GM21786 (cell line): ENCODE measurements around the gene DDIT4.
"Not testable (repeated sequence)": the region's sequence is repeated elsewhere in the genome, so short reads cannot be mapped to it uniquely, and the experiment has no call there.

Experiments
- ATAC-seq: cut with Tn5 transposase; IDR thresholded peaks from one replicate; pipeline ENCODE4 v1.9.1; 2021; ENCODE audit not compliant: unreplicated experiment

DDIT4 gene

GRCh38 chr10:72291019-72291532, 17.4 kb downstream of the DDIT4 start:
- ATAC-seq = no peak

DNA sequence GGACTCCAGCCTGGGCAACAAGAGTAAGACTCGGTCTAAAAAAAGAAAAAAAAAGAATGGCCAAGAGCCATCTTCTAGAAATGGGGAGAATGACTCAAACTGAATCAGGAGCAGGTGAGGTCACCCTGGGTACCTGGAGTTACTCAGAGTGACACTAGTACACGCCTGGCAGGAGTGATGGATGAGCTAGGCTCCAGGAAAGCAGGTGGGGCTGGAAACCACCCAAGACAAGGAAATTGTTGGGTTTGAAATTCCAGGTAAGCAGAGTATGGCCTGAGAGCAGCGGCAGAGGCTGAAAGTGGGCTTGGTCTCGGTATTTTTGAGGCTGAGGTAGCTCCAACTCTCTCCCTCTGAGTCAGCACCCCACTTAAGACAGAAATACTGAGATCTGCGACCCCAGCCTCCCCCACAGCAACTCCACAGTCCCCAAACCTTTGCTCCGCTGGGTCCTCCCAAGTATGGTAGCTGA, 18.5 kb downstream of the DDIT4 start:
- no peak for ATAC-seq

GRCh38 chr10:72295330-72295910, 21.7 kb downstream of the DDIT4 start:
- no peak for ATAC-seq

GRCh38 chr10:72296829-72297280, 23.1 kb downstream of the DDIT4 start:
- ATAC-seq = not testable (repeated sequence)

GRCh38 chr10:72297281-72297804, 23.6 kb downstream of the DDIT4 start:
- peak; percentile 56 for ATAC-seq

- peak; percentile 74 for ATAC-seq
Observed at GRCh38 chr10:72297805-72298591, 24.3 kb downstream of the DDIT4 start.

- ATAC-seq = no peak
Observed at GRCh38 chr10:72298592-72299519, 25.1 kb downstream of the DDIT4 start.

DNA sequence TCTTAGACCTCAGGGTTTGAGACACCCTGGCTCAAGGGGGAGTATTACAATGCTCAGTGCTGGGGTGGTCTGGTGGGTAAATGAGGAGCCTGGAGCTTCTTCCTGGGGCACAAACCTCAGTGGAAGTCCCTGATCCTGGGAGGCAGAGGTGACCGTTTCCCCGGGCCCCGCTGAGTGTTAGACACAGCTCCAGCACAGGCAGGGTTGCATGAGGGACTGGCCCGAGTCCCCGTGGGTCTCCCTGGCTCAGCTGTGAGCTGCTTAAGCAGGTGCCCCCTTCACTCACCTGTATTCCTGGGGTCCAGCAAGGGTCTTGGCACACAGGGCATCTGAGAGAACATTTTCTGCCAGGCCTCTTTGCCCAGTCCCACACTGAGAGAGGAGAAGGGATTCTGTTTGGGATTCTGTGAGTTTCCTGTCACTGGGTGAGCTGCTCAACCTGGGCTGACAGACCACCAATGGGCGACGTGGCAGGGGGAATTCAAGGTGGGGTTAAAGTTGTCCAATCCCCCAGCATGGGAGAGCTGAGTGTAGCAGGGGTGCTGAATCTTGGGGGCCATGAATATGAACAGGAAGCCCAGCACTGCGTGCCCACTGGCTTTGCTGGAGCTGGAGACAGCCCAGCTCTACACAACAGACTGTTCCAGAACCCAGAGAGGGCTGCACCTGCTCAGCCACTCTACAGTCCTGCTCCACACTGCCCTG, 29.9 kb downstream of the DDIT4 start:
- ATAC-seq = no peak

GRCh38 chr10:72306215-72306760, 32.6 kb downstream of the DDIT4 start:
- no peak for ATAC-seq

GRCh38 chr10:72307711-72308110, 34.0 kb downstream of the DDIT4 start:
- not testable (repeated sequence) for ATAC-seq

DNA sequence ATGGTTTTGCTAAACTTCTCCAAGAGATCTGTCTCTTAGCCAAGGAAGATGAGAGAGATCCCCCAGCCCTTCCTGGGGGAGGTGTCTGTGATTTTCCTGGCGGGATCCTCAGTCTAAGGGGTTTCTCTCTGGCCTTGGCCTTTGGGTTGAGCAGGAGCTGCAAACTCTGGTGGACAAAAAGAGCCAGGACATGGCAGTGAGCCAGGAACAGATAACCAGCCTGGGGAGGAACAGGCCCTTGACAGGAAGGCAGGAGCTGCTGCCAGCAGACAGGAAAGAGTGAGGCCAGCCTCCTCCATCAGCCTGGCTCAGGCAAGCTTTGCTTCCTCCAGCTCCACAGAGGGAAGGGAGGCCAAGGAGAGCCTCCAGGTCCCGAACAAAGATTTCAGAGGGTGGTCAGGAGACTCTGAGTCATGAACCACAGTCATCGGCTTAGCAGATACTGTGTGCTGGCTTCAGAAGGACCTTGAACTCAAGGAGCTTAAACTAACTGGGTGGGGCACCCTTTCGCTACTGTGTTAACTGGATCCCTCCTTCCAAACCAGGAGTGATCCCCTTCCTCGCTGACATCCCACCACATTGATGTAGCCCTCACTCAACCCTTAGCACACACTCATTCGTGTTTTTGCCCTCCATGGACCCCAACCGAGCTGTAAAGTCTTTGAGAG, 34.7 kb downstream of the DDIT4 start:
- ATAC-seq = no peak

DNA sequence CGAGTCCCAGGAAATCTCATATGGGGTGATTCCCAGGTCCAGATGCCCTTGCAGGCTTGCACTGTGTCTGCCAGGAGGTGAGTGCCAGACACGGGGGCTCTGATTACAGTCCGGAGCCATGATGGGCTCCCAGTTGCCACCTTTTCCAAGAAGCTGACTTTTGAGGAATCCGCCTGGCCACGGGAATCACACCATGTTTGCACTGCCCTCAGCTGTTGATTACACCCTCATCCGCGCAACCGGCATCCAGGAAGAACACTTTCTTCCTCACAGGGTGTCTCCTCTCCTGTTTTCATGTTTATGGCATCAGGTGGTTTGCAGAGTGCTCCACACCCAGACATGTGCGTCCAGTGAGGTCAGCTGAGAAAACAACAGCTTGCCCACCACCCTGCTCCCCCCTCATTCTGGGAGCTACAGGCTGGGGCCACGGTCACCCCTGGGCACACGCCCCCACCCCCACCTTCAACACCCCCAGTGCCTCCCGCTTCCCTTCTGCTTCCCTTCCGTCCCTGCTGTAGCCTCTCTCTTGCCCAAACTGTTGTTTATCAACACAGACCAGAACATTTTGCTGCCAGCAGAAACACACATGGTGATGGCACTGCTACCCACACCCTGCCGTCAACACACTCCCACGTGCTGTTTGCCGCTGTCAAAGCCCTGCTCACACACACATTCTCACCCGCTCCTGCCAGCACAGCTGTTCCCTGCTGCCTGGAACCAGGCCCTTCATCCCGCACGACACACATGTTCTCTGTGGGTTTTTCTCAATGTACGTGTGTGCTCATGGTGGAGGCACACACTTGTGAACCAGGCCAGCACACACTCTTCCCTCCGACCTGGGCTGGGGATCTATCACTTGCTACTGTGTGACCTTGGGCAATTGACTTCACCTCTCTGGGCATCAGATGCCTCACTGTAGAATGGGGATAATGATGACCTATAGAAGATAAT, 35.8 kb downstream of the DDIT4 start:
- ATAC-seq = no peak

- ATAC-seq = no peak
Observed at GRCh38 chr10:72310241-72310633, 36.5 kb downstream of the DDIT4 start.

- ATAC-seq = no peak
Observed at GRCh38 chr10:72310636-72311035, 36.9 kb downstream of the DDIT4 start.

DNA sequence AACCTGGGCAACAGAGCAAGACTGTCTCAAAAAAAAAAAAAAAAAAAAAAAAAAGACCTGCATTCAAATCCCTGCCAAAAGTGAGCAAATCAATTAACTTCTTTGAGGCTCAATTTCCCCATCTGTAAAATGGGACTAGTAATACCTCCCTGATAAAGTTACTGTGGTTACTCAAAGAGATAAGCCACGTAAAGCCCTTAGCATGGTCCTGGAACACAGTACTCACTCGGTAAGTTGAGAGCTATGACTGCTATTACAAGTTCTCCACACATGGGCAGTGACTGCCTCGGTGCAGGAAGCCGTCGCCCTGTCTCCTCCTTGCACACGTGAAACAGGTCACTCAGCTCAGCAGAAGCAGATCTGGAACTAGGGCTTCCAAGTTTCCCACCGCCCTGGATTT, 37.9 kb downstream of the DDIT4 start:
- no peak for ATAC-seq

DNA sequence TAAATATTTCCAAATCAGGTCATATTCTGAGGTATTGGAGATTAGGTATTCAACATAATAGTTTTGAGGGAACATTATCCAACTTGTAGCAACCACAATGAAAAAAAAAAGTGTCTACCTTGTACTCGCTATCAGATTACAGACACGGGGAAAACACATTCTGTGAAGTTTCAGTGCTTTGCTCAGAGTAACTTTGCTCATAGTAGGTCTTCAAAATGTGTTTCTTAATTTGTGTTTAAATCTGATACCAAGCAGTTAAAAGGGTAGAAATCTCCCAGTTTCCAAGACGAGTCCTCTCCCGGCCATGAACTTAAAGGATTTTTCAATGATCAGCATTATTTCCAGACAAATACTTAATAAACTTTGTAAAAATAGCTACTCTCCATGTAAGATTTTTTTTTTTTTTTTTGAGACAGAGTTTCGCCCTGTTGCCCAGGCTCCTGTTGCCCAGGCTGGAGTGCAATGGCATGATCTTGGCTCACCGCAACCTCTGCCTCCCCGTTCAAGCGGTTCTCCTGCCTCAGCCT, 39.2 kb downstream of the DDIT4 start:
- no peak for ATAC-seq

GRCh38 chr10:72314263-72314662, 40.5 kb downstream of the DDIT4 start:
- no peak for ATAC-seq

DNA sequence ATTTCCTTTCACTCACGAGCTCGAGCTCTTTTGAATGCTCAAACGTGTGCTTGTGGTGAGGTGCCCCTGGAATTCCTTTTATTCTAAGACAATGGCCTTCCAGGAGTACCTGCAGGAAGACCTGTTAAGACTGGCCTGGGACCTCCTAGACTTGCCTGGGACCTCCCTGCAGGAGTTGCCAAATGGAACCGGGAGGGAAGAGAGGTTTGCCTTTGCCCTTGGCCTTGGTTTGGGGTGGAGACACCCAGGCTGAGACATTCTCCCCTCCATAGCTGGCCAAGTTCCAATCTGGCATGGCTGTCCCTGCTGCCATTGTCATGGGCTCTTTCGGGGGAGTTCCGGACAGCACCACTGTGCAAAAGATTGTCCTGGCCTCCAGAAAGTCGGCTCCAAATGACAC, 41.3 kb downstream of the DDIT4 start:
- no peak for ATAC-seq
